ENCODE results near the gene SERPINB10.

- TF ChIP-seq CTCF (conservative IDR thresholded peaks at IDR 0.05), result no peak
- TF ChIP-seq EZH2 (IDR thresholded peaks at IDR 0.05; ENCODE audit: low read depth), result no peak
Observed at GRCh38 chr18:63980896-63981460, 73.2 kb downstream of the SERPINB10 start.
